Measurements from ENCODE around the gene PRL. TPM values are rescaled to one million over a fixed set of nuclear protein-coding genes. Genes with fewer than 3 reads are reported as not detected.

Gene PRL
- total RNA-seq, 2 donors from 2014 or later, result not detected

- Histone ChIP-seq H3K4me3 (no peak overlapping the region), H3K36me3 (no peaks in the 10 kb centered on the region), H3K4me1 (ENCODE audit: control insufficient read depth in 1 of 2, low read depth in 2 of 2) (no peaks in the 10 kb centered on the region), H3K27ac (no peak overlapping the region), H3K27me3 (replicated peaks; ENCODE audit: insufficient read depth) (no peaks in the 10 kb centered on the region), H3K9me3 (peaks cover 11% of the 10 kb centered on the region)
- no peak for TF ChIP-seq CTCF (IDR thresholded peaks at IDR 0.05)
- ATAC-seq (ENCODE audit: insufficient number of reproducible peaks, low FRiP score, low read depth), result no peak
- no peak for DNase-seq (ENCODE audit: low spot score)
Measured at GRCh38 chr6:22313796-22314195, 17.0 kb upstream of the PRL start.

GRCh38 chr6:22308939-22309338 lies 12.1 kb upstream of the PRL start:
- no peaks in the 10 kb centered on the region for H3K36me3 ChIP-seq
- H3K4me3 ChIP-seq, result no peak overlapping the region
- no peak for TF ChIP-seq CTCF (IDR thresholded peaks at IDR 0.05)
- ATAC-seq (ENCODE audit: insufficient number of reproducible peaks, low FRiP score, low read depth) (no peak), DNase-seq (ENCODE audit: low spot score) (no peak)
- peaks cover 7% of the 10 kb centered on the region for H3K9me3 ChIP-seq
- H3K27me3 ChIP-seq (replicated peaks; ENCODE audit: insufficient read depth), result no peaks in the 10 kb centered on the region
- no peaks in the 10 kb centered on the region for H3K4me1 ChIP-seq (ENCODE audit: control insufficient read depth in 1 of 2, low read depth in 2 of 2)
- no peak overlapping the region for H3K27ac ChIP-seq

GRCh38 chr6:22306741-22307466 lies 10.1 kb upstream of the PRL start:
- H3K4me1 ChIP-seq (ENCODE audit: control insufficient read depth in 1 of 2, low read depth in 2 of 2), result no peaks in the 10 kb centered on the region
- no peaks in the 10 kb centered on the region for H3K36me3 ChIP-seq
- H3K4me3 ChIP-seq, result no peak overlapping the region
- no peaks in the 10 kb centered on the region for H3K27me3 ChIP-seq (replicated peaks; ENCODE audit: insufficient read depth)
- H3K27ac ChIP-seq, result no peak overlapping the region
- DNase-seq (ENCODE audit: low spot score) (no peak), ATAC-seq (ENCODE audit: insufficient number of reproducible peaks, low FRiP score, low read depth) (no peak)
- TF ChIP-seq CTCF (IDR thresholded peaks at IDR 0.05), result no peak
- peaks cover 3% of the 10 kb centered on the region for H3K9me3 ChIP-seq

- no peak for TF ChIP-seq CTCF (IDR thresholded peaks at IDR 0.05)
- no peak for ATAC-seq (ENCODE audit: insufficient number of reproducible peaks, low FRiP score, low read depth)
- Histone ChIP-seq H3K4me3 (no peak overlapping the region), H3K9me3 (no peaks in the 10 kb centered on the region), H3K4me1 (ENCODE audit: control insufficient read depth in 1 of 2, low read depth in 2 of 2) (no peaks in the 10 kb centered on the region), H3K27me3 (replicated peaks; ENCODE audit: insufficient read depth) (no peaks in the 10 kb centered on the region), H3K27ac (no peak overlapping the region), H3K36me3 (no peaks in the 10 kb centered on the region)
- DNase-seq (ENCODE audit: low spot score), result no peak
Measured at GRCh38 chr6:22302838-22303237, 6.0 kb upstream of the PRL start.

GRCh38 chr6:22300273-22300998 lies 3.6 kb upstream of the PRL start:
- Histone ChIP-seq H3K27me3 (replicated peaks; ENCODE audit: insufficient read depth) (no peaks in the 10 kb centered on the region), H3K36me3 (no peaks in the 10 kb centered on the region), H3K27ac (no peak overlapping the region), H3K4me1 (ENCODE audit: control insufficient read depth in 1 of 2, low read depth in 2 of 2) (no peaks in the 10 kb centered on the region), H3K9me3 (no peaks in the 10 kb centered on the region), H3K4me3 (no peak overlapping the region)
- no peak for ATAC-seq (ENCODE audit: insufficient number of reproducible peaks, low FRiP score, low read depth)
- TF ChIP-seq CTCF (IDR thresholded peaks at IDR 0.05), result no peak
- no peak for DNase-seq (ENCODE audit: low spot score)

Measured in thoracic aorta (tissue), 2 donors.